Large intestine (tissue), 12 donors: ENCODE measurements around the gene GJC3. TPM values are rescaled to one million over a fixed set of nuclear protein-coding genes. Genes with fewer than 3 reads are reported as not detected.
"Not testable (repeated sequence)": the region's sequence is repeated elsewhere in the genome, so short reads cannot be mapped to it uniquely, and the experiment has no call there.

Experiments
- DNase-seq, 2 donors: peaks; one replicate each; pipeline versions ENCODE4 v3.0.0 to v3.0.0-alpha.2; 2013
- H3K27ac ChIP-seq: one replicate; pipeline ENCODE4 v1.5.1; 2013; ENCODE audit warnings: low read length
- H3K27me3 ChIP-seq: 2 replicates; pipeline ENCODE4 v1.6.1; 2013; ENCODE audit warnings: low read length; ENCODE audit not compliant: control insufficient read depth, insufficient read depth
- H3K36me3 ChIP-seq: 2 replicates; pipeline ENCODE4 v1.6.1; 2013; ENCODE audit warnings: low read length; ENCODE audit not compliant: control insufficient read depth, insufficient read depth
- H3K4me1 ChIP-seq: one replicate; pipeline ENCODE4 v1.6.1; 2013; ENCODE audit warnings: low read length; ENCODE audit not compliant: control insufficient read depth, insufficient read depth
- H3K4me3 ChIP-seq: one replicate; pipeline ENCODE4 v1.5.1; 2013; ENCODE audit warnings: low read length
- H3K9me3 ChIP-seq: one replicate; pipeline ENCODE4 v1.6.1; 2013; ENCODE audit warnings: mild to moderate bottlenecking, low read depth, low read length, moderate library complexity; ENCODE audit not compliant: control insufficient read depth
- WGBS: methylation state at CpG from one replicate; pipeline ENCODE4 v1.1.5; 2013; ENCODE audit warnings: low lambda C conversion rate; ENCODE audit not compliant: insufficient coverage; 5-methylcytosine and 5-hydroxymethylcytosine counted together
- long read RNA-seq, 11 donors: transcript quantifications; one replicate each; lab custom pipeline, GENCODE V29; 2026
- polyA plus RNA-seq: library from polyadenylated mRNA; unstranded; fragments of 120-200 nt; gene quantifications from one replicate; pipeline ENCODE4 v1.2.1, GENCODE V29; 2013

The GJC3 gene
- 0.54 TPM for polyA plus RNA-seq
- long read RNA-seq, donor 1, partial matches to known transcripts: 0 of 1 reads
- long read RNA-seq, donor 1, other reads (novel, unspliced or antisense): 0 of 1 reads
- long read RNA-seq, donor 2, partial matches to known transcripts: 0 of 1 reads
- long read RNA-seq, donor 2, other reads (novel, unspliced or antisense): 0 of 1 reads
- long read RNA-seq, donor 3: 0 reads
- long read RNA-seq, donor 4: 0 reads
- long read RNA-seq, donor 5: 0 reads
- long read RNA-seq, donor 6: 0 reads
- long read RNA-seq, donor 7: 0 reads
- long read RNA-seq, donor 8: 0 reads
- long read RNA-seq, donor 9: 0 reads
- long read RNA-seq, donor 10, partial matches to known transcripts: 0 of 1 reads
- long read RNA-seq, donor 10, other reads (novel, unspliced or antisense): 0 of 1 reads
- long read RNA-seq, donor 11, partial matches to known transcripts: 0 of 1 reads
- long read RNA-seq, donor 11, other reads (novel, unspliced or antisense): 0 of 1 reads

- peak within 1 kb of the TSS; percentile 16 for H3K4me3 ChIP-seq
Observed at GRCh38 chr7:99928994-99929729, at the start of gene GJC3. Gene GJC3, minus strand, starts transcription at chr7:99929620. Its CDS starts 0 bp downstream, at chr7:99929620.

GRCh38 chr7:99976626-99977025 is 47.2 kb upstream of the GJC3 start:
- WGBS: no CpG with 5 or more reads among the region's 13 CpGs
- DNase-seq: no peak
- Histone ChIP-seq H3K4me1 (no peaks in the 10 kb centered on the region), H3K36me3 (no peaks in the 10 kb centered on the region), H3K27ac (no peak overlapping the region), H3K9me3 (no peaks in the 10 kb centered on the region), H3K4me3 (no peak overlapping the region), H3K27me3 (no peaks in the 10 kb centered on the region)

More at GRCh38 chr7:99928994-99929729, at the start of gene GJC3:
- peaks cover 14% of the 10 kb centered on the region for H3K27me3 ChIP-seq
- H3K27ac ChIP-seq: no peak within 1 kb of the TSS
- DNase-seq: peak; percentile 33 to 71
- H3K36me3 ChIP-seq: no peaks in the 10 kb centered on the region
- WGBS: no CpG with 5 or more reads among the region's 22 CpGs
- H3K9me3 ChIP-seq: no peaks in the 10 kb centered on the region
- H3K4me1 ChIP-seq: no peaks in the 10 kb centered on the region

GRCh38 chr7:99975782-99976521 is 46.5 kb upstream of the GJC3 start, which contains the start of gene AZGP1:
Gene AZGP1, minus strand, starts transcription at chr7:99976031. Its CDS starts 11 bp downstream, at chr7:99976020.
- H3K4me3 ChIP-seq: no peak within 1 kb of the TSS
- WGBS: 17% methylated on average over 1 of the region's 5 CpGs
- H3K36me3 ChIP-seq: no peaks in the 10 kb centered on the region
- DNase-seq: peak; percentile 48 to 79
- no peaks in the 10 kb centered on the region for H3K27me3 ChIP-seq
- no peaks in the 10 kb centered on the region for H3K4me1 ChIP-seq
- no peak within 1 kb of the TSS for H3K27ac ChIP-seq
- no peaks in the 10 kb centered on the region for H3K9me3 ChIP-seq

- Histone ChIP-seq H3K27me3 (no peaks in the 10 kb centered on the region), H3K9me3 (no peaks in the 10 kb centered on the region), H3K4me3 (no peak overlapping the region), H3K36me3 (no peaks in the 10 kb centered on the region), H3K4me1 (no peaks in the 10 kb centered on the region), H3K27ac (no peak overlapping the region)
- DNase-seq: no peak
- no CpG with 5 or more reads among the region's 1 CpG for WGBS
Observed at GRCh38 chr7:99974681-99975080, 45.3 kb upstream of the GJC3 start.

- 100% methylated on average over 1 of the region's 7 CpGs for WGBS
- not testable (repeated sequence) for H3K4me1 ChIP-seq, H3K9me3 ChIP-seq, DNase-seq, H3K27me3 ChIP-seq, H3K4me3 ChIP-seq, H3K27ac ChIP-seq, H3K36me3 ChIP-seq
Observed at GRCh38 chr7:99973817-99974216, 44.4 kb upstream of the GJC3 start.

GRCh38 chr7:99971242-99971641 is 41.8 kb upstream of the GJC3 start:
- Histone ChIP-seq H3K27ac (no peak overlapping the region), H3K9me3 (no peaks in the 10 kb centered on the region), H3K4me1 (no peaks in the 10 kb centered on the region), H3K36me3 (no peaks in the 10 kb centered on the region), H3K4me3 (no peak overlapping the region), H3K27me3 (no peaks in the 10 kb centered on the region)
- no CpG with 5 or more reads among the region's 4 CpGs for WGBS
- DNase-seq: no peak

GRCh38 chr7:99969813-99970212 is 40.4 kb upstream of the GJC3 start:
- H3K4me3 ChIP-seq, H3K27me3 ChIP-seq, H3K27ac ChIP-seq, H3K4me1 ChIP-seq, DNase-seq, H3K36me3 ChIP-seq, H3K9me3 ChIP-seq: not testable (repeated sequence)
- WGBS: no CpG with 5 or more reads among the region's 1 CpG

GRCh38 chr7:99969298-99969697 is 39.9 kb upstream of the GJC3 start:
- Histone ChIP-seq H3K36me3 (no peaks in the 10 kb centered on the region), H3K4me3 (no peak overlapping the region), H3K27me3 (no peaks in the 10 kb centered on the region), H3K4me1 (no peaks in the 10 kb centered on the region), H3K27ac (no peak overlapping the region), H3K9me3 (no peaks in the 10 kb centered on the region)
- DNase-seq: no peak
- WGBS: no CpG with 5 or more reads among the region's 3 CpGs

GRCh38 chr7:99958564-99959227 is 29.3 kb upstream of the GJC3 start:
- DNase-seq: no peak
- no CpG with 5 or more reads among the region's 9 CpGs for WGBS
- no peak overlapping the region for H3K4me3 ChIP-seq
- no peaks in the 10 kb centered on the region for H3K4me1 ChIP-seq
- peaks cover 3% of the 10 kb centered on the region for H3K27me3 ChIP-seq
- no peak overlapping the region for H3K27ac ChIP-seq
- H3K9me3 ChIP-seq: no peaks in the 10 kb centered on the region
- no peaks in the 10 kb centered on the region for H3K36me3 ChIP-seq

GRCh38 chr7:99955247-99955646 is 25.8 kb upstream of the GJC3 start:
- WGBS: no CpG with 5 or more reads among the region's 6 CpGs
- DNase-seq: peak in 1 of 2 donors; percentile 13
- Histone ChIP-seq H3K27me3 (no peaks in the 10 kb centered on the region), H3K4me3 (no peak overlapping the region), H3K36me3 (no peaks in the 10 kb centered on the region), H3K4me1 (no peaks in the 10 kb centered on the region), H3K9me3 (no peaks in the 10 kb centered on the region), H3K27ac (no peak overlapping the region)
